IMR-90 (cell line): ENCODE data around the gene RHOBTB3. TPM values are rescaled to one million over a fixed set of nuclear protein-coding genes. Genes with fewer than 3 reads are reported as not detected.

Experiments
- ATAC-seq: fragments of 200-7000 bp; cut with Tn5 transposase; 2 replicates; pipeline ENCODE4 v1.9.1; 2020; ENCODE audit warnings: low read depth, mild to moderate bottlenecking, moderate library complexity
- BruUV-seq: library from RNA; stranded (reverse); fragments of 400-500 nt; replicated peaks from 2 replicates; lab custom pipeline; 2021; lab: Mats Ljungman, UMichigan
- CTCF ChIA-PET: fragments of 300-600 bp; formaldehyde crosslinking; extraction: SDS; loops from one replicate; lab custom pipeline; 2021; ENCODE audit warnings: antibody characterized with exemption; lab: Yijun Ruan, JAX
- POLR2A ChIA-PET: fragments of 300-600 bp; sonication (Branson Sonifier 250); formaldehyde crosslinking; loops from one replicate; lab custom pipeline; 2022; ENCODE audit warnings: antibody characterized with exemption; ENCODE audit not compliant: unreplicated experiment; lab: Charles Lee
- DNase-seq: peaks from one replicate; pipeline ENCODE4 v3.0.0; 2013
- H2AFZ ChIP-seq: replicated peaks from 2 replicates; pipeline ENCODE3; 2013; ENCODE audit warnings: low read length, mild to moderate bottlenecking; ENCODE audit not compliant: poor library complexity
- H2AK5ac ChIP-seq: 2 replicates; pipeline ENCODE4 v1.6.1; 2013; ENCODE audit warnings: low read depth, low read length, inconsistent platforms
- H2AK9ac ChIP-seq: replicated peaks from 2 replicates; pipeline ENCODE3; 2013; ENCODE audit warnings: mild to moderate bottlenecking, low read depth, low read length, moderate library complexity; ENCODE audit not compliant: poor library complexity
- H2BK120ac ChIP-seq: 2 replicates; pipeline ENCODE4 v1.6.1; 2013; ENCODE audit warnings: low read depth, low read length, inconsistent platforms
- H2BK15ac ChIP-seq: 3 replicates; pipeline ENCODE4 v1.6.1; 2013; ENCODE audit warnings: low read depth, low read length, inconsistent platforms
- H2BK20ac ChIP-seq: 2 replicates; pipeline ENCODE4 v1.6.1; 2013; ENCODE audit warnings: low read depth, mild to moderate bottlenecking, inconsistent platforms, low read length, moderate library complexity
- H2BK5ac ChIP-seq: 2 replicates; pipeline ENCODE4 v1.6.1; 2013; ENCODE audit warnings: mild to moderate bottlenecking, low read depth, low read length, inconsistent platforms; ENCODE audit not compliant: poor library complexity, severe bottlenecking
- H3K14ac ChIP-seq: replicated peaks from 2 replicates; pipeline ENCODE4 v1.6.1; 2013; ENCODE audit warnings: low read depth, low read length, inconsistent platforms
- H3K18ac ChIP-seq: 2 replicates; pipeline ENCODE4 v1.6.1; 2013; ENCODE audit warnings: low read depth, low read length, control low read depth
- H3K23ac ChIP-seq: 2 replicates; pipeline ENCODE4 v1.6.1; 2013; ENCODE audit warnings: low read depth, low read length, inconsistent platforms
- H3K27ac ChIP-seq: 2 replicates; pipeline ENCODE4 v1.5.1; 2013; ENCODE audit warnings: mild to moderate bottlenecking, control low read depth, low read length; ENCODE audit not compliant: insufficient read depth
- H3K27me3 ChIP-seq: 2 replicates; pipeline ENCODE4 v1.6.1; 2013; ENCODE audit warnings: low read length; ENCODE audit not compliant: control insufficient read depth, insufficient read depth
- H3K36me3 ChIP-seq: 2 replicates; pipeline ENCODE4 v1.6.1; 2013; ENCODE audit warnings: low read length, mixed read lengths; ENCODE audit not compliant: control insufficient read depth, insufficient read depth
- H3K4ac ChIP-seq: 2 replicates; pipeline ENCODE4 v1.6.1; 2013; ENCODE audit warnings: low read depth, low read length, inconsistent platforms
- H3K4me1 ChIP-seq: 2 replicates; pipeline ENCODE4 v1.6.1; 2013; ENCODE audit warnings: low read length, mixed read lengths; ENCODE audit not compliant: control insufficient read depth, insufficient read depth
- H3K4me2 ChIP-seq: 2 replicates; pipeline ENCODE4 v1.6.1; 2013; ENCODE audit warnings: low read depth, mild to moderate bottlenecking, control low read depth, low read length, moderate library complexity
- H3K4me3 ChIP-seq: 2 replicates; pipeline ENCODE4 v1.5.1; 2013; ENCODE audit warnings: low read depth, mild to moderate bottlenecking, control low read depth, low read length, moderate library complexity; ENCODE audit not compliant: insufficient read depth
- H3K56ac ChIP-seq: 2 replicates; pipeline ENCODE4 v1.6.1; 2013; ENCODE audit warnings: low read length, inconsistent platforms; ENCODE audit not compliant: insufficient read depth; ENCODE audit errors: extremely low read depth
- H3K79me1 ChIP-seq, 2 experiments: 2 replicates each; pipeline ENCODE4 v1.6.1; 2013; ENCODE audit warnings: low read length in 2 of 2, inconsistent platforms in 1 of 2, low read depth in 1 of 2
- H3K9ac ChIP-seq: 2 replicates; pipeline ENCODE4 v1.6.1; 2013; ENCODE audit warnings: low read depth, low read length, control low read depth
- H3K9me1 ChIP-seq: 2 replicates; pipeline ENCODE4 v1.6.1; 2013; ENCODE audit warnings: low read length, inconsistent platforms; ENCODE audit not compliant: insufficient read depth
- H3K9me3 ChIP-seq: 2 replicates; pipeline ENCODE4 v1.6.1; 2013; ENCODE audit warnings: low read length; ENCODE audit not compliant: control insufficient read depth, insufficient read depth
- H4K20me1 ChIP-seq: 2 replicates; pipeline ENCODE4 v1.6.1; 2013; ENCODE audit warnings: low read length, inconsistent platforms; ENCODE audit not compliant: insufficient read depth
- H4K5ac ChIP-seq: 2 replicates; pipeline ENCODE4 v1.6.1; 2013; ENCODE audit warnings: mild to moderate bottlenecking, low read depth, low read length, control low read depth
- H4K8ac ChIP-seq, 2 experiments: 2 replicates each; pipeline ENCODE4 v1.6.1; 2013; ENCODE audit warnings: low read depth in 2 of 2, low read length in 2 of 2, control low read depth in 1 of 2, inconsistent platforms in 1 of 2
- H4K91ac ChIP-seq: 2 replicates; pipeline ENCODE4 v1.6.1; 2013; ENCODE audit warnings: low read depth, low read length, inconsistent platforms; ENCODE audit not compliant: insufficient read depth
- MAFK ChIP-seq: IDR thresholded peaks from 2 replicates; pipeline ENCODE4 v1.6.1; 2012; ENCODE audit warnings: low read depth, low read length, improper control_type of control experiment
- WGBS, 2 experiments: methylation state at CpG; one replicate each; pipeline versions ENCODE4 v1.1.5 to v1.1.7; 2013; ENCODE audit warnings: missing lambda C conversion rate in 2 of 2; ENCODE audit not compliant: insufficient read length in 1 of 2; ENCODE audit errors: extremely low coverage in 2 of 2; 5-methylcytosine and 5-hydroxymethylcytosine counted together
- dilution Hi-C: fragments of 300-500 bp; cut with HindIII; formaldehyde crosslinking; loops from one replicate; pipeline ENCODE4 v1.14.3; 2018; ENCODE audit warnings: low sequenced_read_pairs; ENCODE audit not compliant: unreplicated experiment
- in situ Hi-C: fragments of 300-500 bp; cut with MboI; formaldehyde crosslinking; loops from 3 replicates; pipeline ENCODE4 v1.14.3; 2019; ENCODE audit warnings: low sequenced_read_pairs, inconsistent platforms, mixed read lengths
- intact Hi-C: fragments of 100-400 bp; cut with micrococcal nuclease; formaldehyde crosslinking; loops from 2 replicates; pipeline ENCODE4 v1.10.0; 2022
- polyA plus RNA-seq, 3 experiments: library from polyadenylated mRNA; depleted of rRNA; stranded (reverse); fragments of >200 nt; gene quantifications; 2 replicates each; pipeline ENCODE4 v1.2.3, GENCODE V29; 2012; ENCODE audit warnings: low replicate concordance in 1 of 3
- total RNA-seq: library from RNA; depleted of rRNA; stranded (reverse); fragments of >200 nt; gene quantifications from 2 replicates; pipeline ENCODE4 v1.2.3, GENCODE V29; 2012

RHOBTB3 gene
- total and polyA plus RNA-seq, 2 of the 4 experiments (the other 2 are of a cell fraction): 117 to 447 TPM

GRCh38 chr5:95825495-95825894 lies 94.4 kb downstream of the RHOBTB3 start:
- intact Hi-C loops: no loop called here
- CTCF ChIA-PET: no interaction called here

More at GRCh38 chr5:95825495-95825894, 94.4 kb downstream of the RHOBTB3 start:
- no peak overlapping the region for H2AFZ ChIP-seq
- 0 out of 2 replicates have a peak overlapping the region, but pooled peaks have one; percentile 5 for H4K91ac ChIP-seq
- no peak overlapping the region for H3K4me3 ChIP-seq
- no peak overlapping the region for H2AK9ac ChIP-seq
- peaks cover 14% of the 10 kb centered on the region; the same call in 1 of the 2 replicates for H4K20me1 ChIP-seq
- H2BK20ac ChIP-seq: no peak overlapping the region; the same call in 1 of the 2 replicates
- peak overlapping the region; percentile 32; the same call in 1 of the 3 replicates for H2BK15ac ChIP-seq
- H3K36me3 ChIP-seq: no peaks in the 10 kb centered on the region
- no peak overlapping the region for H3K4me2 ChIP-seq
- POLR2A ChIA-PET: no interaction called here
- peaks cover 0 to 25% of the 10 kb centered on the region in 2 experiments; a peak in 2 of 4 replicates for H3K79me1 ChIP-seq
- H4K5ac ChIP-seq: no peak overlapping the region
- no peak overlapping the region for H3K23ac ChIP-seq
- 80% methylated on average over 1 of the region's 3 CpGs; no CpG with 5 or more reads in 1 of the 2 experiments for WGBS, 2 experiments
- no peaks in the 10 kb centered on the region for H3K27me3 ChIP-seq
- H3K9me1 ChIP-seq: peaks cover 11% of the 10 kb centered on the region
- H3K27ac ChIP-seq: no peak overlapping the region
- H3K18ac ChIP-seq: no peak overlapping the region
- H3K14ac ChIP-seq: 0 out of 2 replicates have a peak overlapping the region, but pooled peaks have one; percentile 3
- H3K9me3 ChIP-seq: no peaks in the 10 kb centered on the region
- in situ Hi-C loops: no loop called here
- peak overlapping the region; percentile 8; the same call in 1 of the 2 replicates for H2BK120ac ChIP-seq
- ATAC-seq: no peak
- peaks cover 16% of the 10 kb centered on the region for H3K4me1 ChIP-seq
- no peak overlapping the region for H2BK5ac ChIP-seq
- no peak overlapping the region for H3K56ac ChIP-seq
- DNase-seq: no peak
- H2AK5ac ChIP-seq: peak overlapping the region; percentile 38
- BruUV-seq: no TSS peak
- TF ChIP-seq MAFK: no peak
- no peak overlapping the region for H3K9ac ChIP-seq
- 0 out of 2 replicates have a peak overlapping the region, but pooled peaks have one; percentile 30 for H3K4ac ChIP-seq
- dilution Hi-C loops: no loop called here
- H4K8ac ChIP-seq: no peak overlapping the region
